Esophagus squamous epithelium (tissue), 5 donors: ENCODE data around the gene NDUFS1. TPM values are rescaled to one million over a fixed set of nuclear protein-coding genes. Genes with fewer than 3 reads are reported as not detected.

Experiments used
- DNase-seq: peaks from one replicate; lab custom pipeline; 2025; lab: John Stamatoyannopoulos, UW
- H3K27ac ChIP-seq, 4 donors: fragments of 200-600 bp; sonication (generic); one replicate each; pipeline ENCODE4 v1.5.1; 2016 to 2019; ENCODE audit warnings: mild to moderate bottlenecking in 1 of 4
- H3K27me3 ChIP-seq, 4 donors: fragments of 200-600 bp; sonication (generic); 1 replicate in 3 of 4; 2 replicates in 1 of 4; pipeline versions ENCODE4 v1.5.1 to v1.6.0; 2017 to 2021; ENCODE audit warnings: antibody characterized with exemption in 1 of 4
- H3K36me3 ChIP-seq, 3 donors: fragments of 200-600 bp; sonication (generic); one replicate each; pipeline ENCODE4 v1.5.1; 2016 to 2019
- H3K4me1 ChIP-seq, 3 donors: fragments of 200-600 bp; sonication (generic); one replicate each; pipeline ENCODE4 v1.5.1; 2017 to 2019
- H3K4me3 ChIP-seq, 4 donors: fragments of 200-600 bp; sonication (generic); 1 replicate in 3 of 4; 2 replicates in 1 of 4; pipeline ENCODE4 v1.5.1; 2016 to 2019; ENCODE audit warnings: mild to moderate bottlenecking in 2 of 4, moderate library complexity in 1 of 4
- H3K9me3 ChIP-seq, 3 donors: fragments of 200-600 bp; sonication (generic); one replicate each; pipeline ENCODE4 v1.5.1; 2016 to 2019
- CTCF ChIP-seq, 6 experiments: fragments of 450-650 bp in 4 of 6; fragments of 200-600 bp in 2 of 6; sonication (generic) in 2 of 6; IDR thresholded peaks; one replicate each; pipeline ENCODE4 v1.5.1; 2016 to 2019; ENCODE audit warnings: antibody characterized with exemption in 6 of 6, mild to moderate bottlenecking in 4 of 6, moderate library complexity in 4 of 6
- POLR2A ChIP-seq, 4 donors: fragments of 450-650 bp; IDR thresholded peaks; one replicate each; pipeline ENCODE4 v1.6.1; 2017; ENCODE audit warnings: antibody characterized with exemption in 4 of 4, mild to moderate bottlenecking in 4 of 4, moderate library complexity in 3 of 4
- WGBS, 2 donors: methylation state at CpG; one replicate each; pipeline ENCODE4 v1.1.5; 2018; 5-methylcytosine and 5-hydroxymethylcytosine counted together
- intact Hi-C: fragments of 100-400 bp; cut with DNase I; formaldehyde crosslinking; loops from one replicate; pipeline ENCODE4 v1.15.0; 2022
- total RNA-seq, 4 donors: library from RNA; depleted of rRNA; stranded (reverse); fragments of >200 nt; gene quantifications; one replicate each; pipeline ENCODE4 v1.1.0, GENCODE V29; 2016
- donor health status: DM: yes; HTN: yes; CAD: no.

NDUFS1 gene
- total RNA-seq, 4 donors from 2014 or later, result 87.5 to 155 (median 95.9) TPM

- peaks cover 3 to 83% (median 24%) of the 10 kb centered on the region in 3 donors for H3K36me3 ChIP-seq
- no peak overlapping the region for H3K27ac ChIP-seq
- H3K4me1 ChIP-seq, result peaks cover 0 to 19% (median 5%) of the 10 kb centered on the region in 3 donors
- intact Hi-C loops, result no loop called here
- H3K27me3 ChIP-seq, result no peaks in the 10 kb centered on the region
- TF ChIP-seq CTCF (IDR thresholded peaks at IDR 0.05) (no peak), POLR2A (IDR thresholded peaks at IDR 0.05) (no peak)
- no peaks in the 10 kb centered on the region for H3K9me3 ChIP-seq
- no peak overlapping the region for H3K4me3 ChIP-seq
- DNase-seq, result no peak
- WGBS, 2 donors, result 77 to 88% methylated on average over 4 of the region's 4 CpGs
Measured at GRCh38 chr2:206150631-206151030, 8.6 kb downstream of the NDUFS1 start.

DNA sequence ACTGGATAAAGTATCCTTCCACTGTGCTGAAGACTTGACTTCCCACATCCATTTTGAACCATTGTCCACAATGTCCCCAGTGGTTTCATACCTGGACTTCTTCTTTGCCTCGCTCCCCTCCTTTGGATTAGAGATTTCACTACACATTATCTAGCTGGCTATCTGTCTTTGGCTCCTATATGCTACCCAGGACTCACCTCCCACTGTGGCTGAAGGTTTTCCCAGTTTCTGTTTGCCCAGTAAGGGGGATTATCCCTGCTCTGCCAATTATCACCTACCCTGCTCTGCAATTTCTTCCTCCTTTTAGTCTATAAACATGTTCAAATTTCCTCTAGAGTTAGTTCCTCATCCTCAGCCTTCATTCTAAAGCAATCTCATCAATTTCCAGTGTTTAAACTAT lies 9.1 kb downstream of the NDUFS1 start:
- Histone ChIP-seq H3K27ac (no peak overlapping the region), H3K4me3 (no peak overlapping the region), H3K9me3 (no peaks in the 10 kb centered on the region), H3K4me1 (peaks cover 0 to 15% (median 5%) of the 10 kb centered on the region in 3 donors), H3K27me3 (no peaks in the 10 kb centered on the region), H3K36me3 (peaks cover 3 to 83% (median 28%) of the 10 kb centered on the region in 3 donors)
- WGBS, 2 donors, result 100% methylated on average over 1 of the region's 1 CpG
- intact Hi-C loops, result no loop called here
- TF ChIP-seq CTCF (IDR thresholded peaks at IDR 0.05), result no peak
- no peak for TF ChIP-seq POLR2A (IDR thresholded peaks at IDR 0.05)
- DNase-seq, result no peak

- no peaks in the 10 kb centered on the region for H3K9me3 ChIP-seq
- DNase-seq, result no peak
- H3K27me3 ChIP-seq, result no peaks in the 10 kb centered on the region
- TF ChIP-seq POLR2A (IDR thresholded peaks at IDR 0.05) (no peak), CTCF (IDR thresholded peaks at IDR 0.05) (no peak)
- peaks cover 3 to 86% (median 30%) of the 10 kb centered on the region in 3 donors for H3K36me3 ChIP-seq
- WGBS, 2 donors, result 81 to 95% methylated on average over 1 of the region's 1 CpG
- intact Hi-C loops, result no loop called here
- peaks cover 0 to 9% (median 3%) of the 10 kb centered on the region in 3 donors for H3K4me1 ChIP-seq
- no peak overlapping the region for H3K27ac ChIP-seq
- H3K4me3 ChIP-seq, result no peak overlapping the region
Measured at GRCh38 chr2:206149330-206149729, 9.9 kb downstream of the NDUFS1 start.

- DNase-seq, result no peak
- Histone ChIP-seq H3K4me3 (no peak overlapping the region), H3K27me3 (no peaks in the 10 kb centered on the region), H3K9me3 (no peaks in the 10 kb centered on the region), H3K4me1 (no peaks in the 10 kb centered on the region), H3K27ac (no peak overlapping the region), H3K36me3 (peaks cover 3 to 100% (median 40%) of the 10 kb centered on the region in 3 donors)
- intact Hi-C loops, result no loop called here
- WGBS, 2 donors, result 82 to 89% methylated on average over 5 of the region's 5 CpGs
- TF ChIP-seq POLR2A (IDR thresholded peaks at IDR 0.05) (no peak), CTCF (IDR thresholded peaks at IDR 0.05) (no peak)
Measured at GRCh38 chr2:206145665-206146064, 13.6 kb downstream of the NDUFS1 start.

GRCh38 chr2:206144383-206144782 lies 14.9 kb downstream of the NDUFS1 start:
- H3K36me3 ChIP-seq, result peaks cover 3 to 100% (median 48%) of the 10 kb centered on the region in 3 donors
- TF ChIP-seq CTCF (IDR thresholded peaks at IDR 0.05) (no peak), POLR2A (IDR thresholded peaks at IDR 0.05) (no peak)
- no peaks in the 10 kb centered on the region for H3K9me3 ChIP-seq
- H3K4me1 ChIP-seq, result no peaks in the 10 kb centered on the region
- intact Hi-C loops, result no loop called here
- WGBS, 2 donors, result 75 to 91% methylated on average over 2 of the region's 2 CpGs
- H3K4me3 ChIP-seq, result no peak overlapping the region
- no peak overlapping the region for H3K27ac ChIP-seq
- DNase-seq, result no peak
- no peaks in the 10 kb centered on the region for H3K27me3 ChIP-seq
